ENCODE results near the gene CACNA1S. TPM values are rescaled to one million over a fixed set of nuclear protein-coding genes. Genes with fewer than 3 reads are reported as not detected.

Gene CACNA1S
- total RNA-seq, 1 donor from 2014 or later, result 0.05 TPM

GRCh38 chr1:200998323-200998722 is 113.9 kb downstream of the CACNA1S start:
- Mint-ChIP-seq H3K27ac (no peak overlapping the region), H3K4me3 (ENCODE audit: low read depth) (no peak overlapping the region)

DNA sequence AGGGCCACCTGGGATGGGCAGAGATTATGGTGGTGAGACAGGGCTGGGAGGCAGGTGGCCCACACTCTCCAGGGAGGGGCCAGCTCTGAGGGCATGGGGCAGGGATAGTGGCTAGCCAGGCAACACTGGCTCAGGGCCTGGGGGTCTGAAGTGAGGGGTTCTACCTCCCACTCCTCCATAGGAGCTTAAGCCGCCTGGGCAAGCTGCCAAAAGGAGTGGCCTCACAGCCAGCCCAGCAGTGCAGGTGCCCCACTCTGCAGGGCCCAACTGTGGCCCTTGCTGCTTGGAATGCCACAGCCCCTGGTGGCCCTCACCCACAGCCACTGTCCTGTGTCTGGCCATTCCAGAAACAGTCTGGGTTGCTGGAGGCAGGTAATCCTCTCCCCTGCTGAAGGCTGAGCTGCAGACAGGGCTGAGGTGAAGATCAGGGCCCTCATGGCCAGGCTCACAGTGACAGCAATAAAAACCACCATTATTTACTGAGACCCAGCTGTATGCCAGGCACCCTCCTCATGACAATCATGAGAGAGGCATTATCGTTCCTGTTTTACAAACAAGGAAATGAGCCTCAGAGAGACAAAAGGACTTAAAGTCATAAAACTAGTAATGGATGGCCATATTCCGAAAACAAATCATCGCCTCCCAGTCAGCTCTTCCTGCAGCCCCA is 119.7 kb downstream of the CACNA1S start:
- Mint-ChIP-seq H3K27me3 (no peaks in the 10 kb centered on the region), H3K4me1 (ENCODE audit: low read depth) (no peaks in the 10 kb centered on the region), H3K4me3 (ENCODE audit: low read depth) (no peak overlapping the region), H3K27ac (no peak overlapping the region), H3K36me3 (ENCODE audit: insufficient read depth) (no peaks in the 10 kb centered on the region), H3K9me3 (ENCODE audit: low read depth) (no peaks in the 10 kb centered on the region)
- no peak for DNase-seq (ENCODE audit: low spot score, unreplicated experiment)
- TF ChIP-seq, protein P1, sequence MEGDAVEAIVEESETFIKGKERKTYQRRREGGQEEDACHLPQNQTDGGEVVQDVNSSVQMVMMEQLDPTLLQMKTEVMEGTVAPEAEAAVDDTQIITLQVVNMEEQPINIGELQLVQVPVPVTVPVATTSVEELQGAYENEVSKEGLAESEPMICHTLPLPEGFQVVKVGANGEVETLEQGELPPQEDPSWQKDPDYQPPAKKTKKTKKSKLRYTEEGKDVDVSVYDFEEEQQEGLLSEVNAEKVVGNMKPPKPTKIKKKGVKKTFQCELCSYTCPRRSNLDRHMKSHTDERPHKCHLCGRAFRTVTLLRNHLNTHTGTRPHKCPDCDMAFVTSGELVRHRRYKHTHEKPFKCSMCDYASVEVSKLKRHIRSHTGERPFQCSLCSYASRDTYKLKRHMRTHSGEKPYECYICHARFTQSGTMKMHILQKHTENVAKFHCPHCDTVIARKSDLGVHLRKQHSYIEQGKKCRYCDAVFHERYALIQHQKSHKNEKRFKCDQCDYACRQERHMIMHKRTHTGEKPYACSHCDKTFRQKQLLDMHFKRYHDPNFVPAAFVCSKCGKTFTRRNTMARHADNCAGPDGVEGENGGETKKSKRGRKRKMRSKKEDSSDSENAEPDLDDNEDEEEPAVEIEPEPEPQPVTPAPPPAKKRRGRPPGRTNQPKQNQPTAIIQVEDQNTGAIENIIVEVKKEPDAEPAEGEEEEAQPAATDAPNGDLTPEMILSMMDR (IDR thresholded peaks at IDR 0.05; ENCODE audit: unreplicated experiment), result no peak

More at GRCh38 chr1:200998323-200998722, 113.9 kb downstream of the CACNA1S start:
- DNase-seq (ENCODE audit: low spot score, unreplicated experiment), result no peak
- Mint-ChIP-seq H3K9me3 (ENCODE audit: low read depth) (no peaks in the 10 kb centered on the region), H3K36me3 (ENCODE audit: insufficient read depth) (peaks cover 11% of the 10 kb centered on the region), H3K4me1 (ENCODE audit: low read depth) (no peaks in the 10 kb centered on the region), H3K27me3 (no peaks in the 10 kb centered on the region)
- TF ChIP-seq, protein P1 (IDR thresholded peaks at IDR 0.05; ENCODE audit: unreplicated experiment), result no peak

GRCh38 chr1:200991097-200991614 is 121.1 kb downstream of the CACNA1S start:
- TF ChIP-seq, protein P1 (IDR thresholded peaks at IDR 0.05; ENCODE audit: unreplicated experiment), result no peak
- Mint-ChIP-seq H3K27ac (no peak overlapping the region), H3K4me1 (ENCODE audit: low read depth) (no peaks in the 10 kb centered on the region), H3K36me3 (ENCODE audit: insufficient read depth) (no peaks in the 10 kb centered on the region), H3K27me3 (no peaks in the 10 kb centered on the region), H3K4me3 (ENCODE audit: low read depth) (no peak overlapping the region), H3K9me3 (ENCODE audit: low read depth) (no peaks in the 10 kb centered on the region)
- DNase-seq (ENCODE audit: low spot score, unreplicated experiment), result no peak

DNA sequence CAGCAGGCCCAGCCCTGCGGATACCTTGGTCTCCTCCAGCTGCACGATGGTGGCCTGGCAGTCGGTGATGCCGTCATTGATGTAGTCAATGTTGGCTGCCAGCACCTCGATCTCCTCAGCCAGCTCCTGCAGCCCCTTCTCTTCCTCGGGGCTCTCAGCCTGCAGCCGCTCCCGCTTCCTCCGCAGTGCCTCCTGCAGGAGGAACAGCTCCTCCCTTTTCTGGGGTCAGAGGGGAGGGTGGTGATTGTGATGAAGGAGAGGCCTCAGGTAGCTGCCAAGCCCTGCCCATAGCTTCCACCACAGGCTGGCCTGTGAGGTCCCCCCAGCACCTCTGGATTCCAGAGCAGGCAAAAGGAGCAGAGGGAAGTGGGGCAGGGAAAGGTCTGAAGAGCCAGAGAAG is 122.1 kb downstream of the CACNA1S start:
- no peak for DNase-seq (ENCODE audit: low spot score, unreplicated experiment)
- Mint-ChIP-seq H3K27ac (no peak overlapping the region), H3K4me3 (ENCODE audit: low read depth) (no peak overlapping the region), H3K9me3 (ENCODE audit: low read depth) (no peaks in the 10 kb centered on the region), H3K27me3 (no peaks in the 10 kb centered on the region), H3K4me1 (ENCODE audit: low read depth) (no peaks in the 10 kb centered on the region), H3K36me3 (ENCODE audit: insufficient read depth) (no peaks in the 10 kb centered on the region)
- TF ChIP-seq, protein P1 (IDR thresholded peaks at IDR 0.05; ENCODE audit: unreplicated experiment), result no peak

Other genes starting within 250 kb of the CACNA1S start
- not detected in 2 replicates for gene GPR25, start 239.4 kb downstream of the CACNA1S start, total RNA-seq
- gene INAVA, start 217.5 kb downstream of the CACNA1S start, total RNA-seq, result 82.9 and 84.2 TPM in 2 replicates
- 10.1 and 11.4 TPM in 2 replicates for gene KIF21B, start 88.7 kb downstream of the CACNA1S start, total RNA-seq
- 0.26 and 0.36 TPM in 2 replicates for gene ASCL5, start 14.8 kb upstream of the CACNA1S start, total RNA-seq
- 146 TPM in 2 replicates for gene TMEM9, start 42.0 kb upstream of the CACNA1S start, total RNA-seq
- 0.38 and 0.44 TPM in 2 replicates for gene IGFN1, start 78.4 kb upstream of the CACNA1S start, total RNA-seq
- gene PKP1, start 171.1 kb upstream of the CACNA1S start, total RNA-seq, result not detected in 2 replicates

All from progenitor cell of endocrine pancreas (in vitro differentiated cells).